GM10248 (cell line): Measurements from ENCODE around the gene WNT11.

ENCODE experiments used
- CTCF ChIA-PET: fragments of 300-600 bp; sonication (Branson Sonifier 250); formaldehyde crosslinking; extraction: SDS; loops from one replicate; lab custom pipeline; 2021; ENCODE audit warnings: antibody characterized with exemption; lab: Yijun Ruan, JAX
- POLR2A ChIA-PET: fragments of 350-650 bp; sonication (Branson Sonifier 250); formaldehyde crosslinking; extraction: SDS; loops from one replicate; lab custom pipeline; 2020; ENCODE audit warnings: antibody characterized with exemption; lab: Yijun Ruan, JAX
- DNase-seq: peaks from one replicate; pipeline ENCODE4 v3.0.0; 2012; ENCODE audit errors: extremely low spot score
- TF ChIP-seq, protein P1 (sequence below): IDR thresholded peaks from 2 replicates; pipeline ENCODE4 v1.5.1; 2012; ENCODE audit warnings: mild to moderate bottlenecking, low read depth; ENCODE audit errors: extremely low read depth, missing control alignments, control extremely low read depth

The WNT11 gene

DNA sequence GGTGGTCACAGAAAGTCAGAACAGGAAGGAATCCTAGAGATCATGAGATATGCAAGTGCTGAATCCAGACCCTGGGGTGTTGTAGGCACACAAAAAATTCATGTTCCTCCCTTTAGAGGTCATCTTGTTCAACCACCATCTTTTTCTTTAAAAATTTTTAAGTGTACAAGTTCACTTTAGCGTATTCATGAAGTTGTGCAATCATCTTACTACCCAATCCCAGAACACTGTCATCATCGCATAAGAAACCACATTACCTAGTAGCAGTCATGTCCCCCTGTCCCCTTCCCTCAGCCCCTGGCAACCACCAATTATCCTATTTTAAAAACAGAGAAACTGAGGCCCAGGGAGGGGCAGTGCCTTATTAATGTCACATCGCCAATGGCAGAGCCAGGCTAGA lies 20.3 kb upstream of the WNT11 start:
- CTCF ChIA-PET: interaction anchor here (3.5 kb wide), 1 partner anchor 18 kb away, joined by 30 read pairs; no protein-coding TSS in a partner anchor
- POLR2A ChIA-PET: no interaction called here
- TF ChIP-seq, protein P1, sequence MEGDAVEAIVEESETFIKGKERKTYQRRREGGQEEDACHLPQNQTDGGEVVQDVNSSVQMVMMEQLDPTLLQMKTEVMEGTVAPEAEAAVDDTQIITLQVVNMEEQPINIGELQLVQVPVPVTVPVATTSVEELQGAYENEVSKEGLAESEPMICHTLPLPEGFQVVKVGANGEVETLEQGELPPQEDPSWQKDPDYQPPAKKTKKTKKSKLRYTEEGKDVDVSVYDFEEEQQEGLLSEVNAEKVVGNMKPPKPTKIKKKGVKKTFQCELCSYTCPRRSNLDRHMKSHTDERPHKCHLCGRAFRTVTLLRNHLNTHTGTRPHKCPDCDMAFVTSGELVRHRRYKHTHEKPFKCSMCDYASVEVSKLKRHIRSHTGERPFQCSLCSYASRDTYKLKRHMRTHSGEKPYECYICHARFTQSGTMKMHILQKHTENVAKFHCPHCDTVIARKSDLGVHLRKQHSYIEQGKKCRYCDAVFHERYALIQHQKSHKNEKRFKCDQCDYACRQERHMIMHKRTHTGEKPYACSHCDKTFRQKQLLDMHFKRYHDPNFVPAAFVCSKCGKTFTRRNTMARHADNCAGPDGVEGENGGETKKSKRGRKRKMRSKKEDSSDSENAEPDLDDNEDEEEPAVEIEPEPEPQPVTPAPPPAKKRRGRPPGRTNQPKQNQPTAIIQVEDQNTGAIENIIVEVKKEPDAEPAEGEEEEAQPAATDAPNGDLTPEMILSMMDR: no peak
- DNase-seq: no peak

DNA sequence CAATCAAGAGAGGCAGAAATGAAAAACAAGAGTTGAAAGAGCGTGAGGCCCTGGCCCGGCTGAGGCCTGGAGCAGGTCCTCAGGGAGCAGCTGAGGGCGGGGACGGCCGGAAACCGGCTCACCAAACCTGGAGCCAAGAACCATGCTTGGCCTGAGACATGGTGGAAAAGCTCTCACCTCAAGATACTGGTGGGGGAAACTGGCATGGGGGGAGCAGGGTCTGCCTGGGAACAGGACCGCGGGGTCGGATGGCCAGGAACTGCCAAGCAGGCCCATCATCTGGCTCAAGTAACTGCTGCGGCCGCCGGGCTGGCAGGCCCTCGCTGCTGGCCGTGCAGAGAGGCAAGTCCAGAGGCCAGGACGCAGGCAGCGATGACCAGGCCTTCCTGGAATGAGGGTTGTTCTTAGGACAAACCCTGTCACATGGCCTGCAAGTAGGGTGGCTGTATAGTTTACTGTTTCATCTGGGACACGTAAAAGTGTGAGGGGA lies 18.9 kb upstream of the WNT11 start:
- TF ChIP-seq, protein P1: no peak
- ChIA-PET CTCF (interaction anchor here (0.7 to 3.5 kb wide), 3 partner anchors 9 to 94 kb away, joined by 3 to 30 read pairs (median 10); no protein-coding TSS in a partner anchor), POLR2A (no interaction called here)
- DNase-seq: no peak

DNA sequence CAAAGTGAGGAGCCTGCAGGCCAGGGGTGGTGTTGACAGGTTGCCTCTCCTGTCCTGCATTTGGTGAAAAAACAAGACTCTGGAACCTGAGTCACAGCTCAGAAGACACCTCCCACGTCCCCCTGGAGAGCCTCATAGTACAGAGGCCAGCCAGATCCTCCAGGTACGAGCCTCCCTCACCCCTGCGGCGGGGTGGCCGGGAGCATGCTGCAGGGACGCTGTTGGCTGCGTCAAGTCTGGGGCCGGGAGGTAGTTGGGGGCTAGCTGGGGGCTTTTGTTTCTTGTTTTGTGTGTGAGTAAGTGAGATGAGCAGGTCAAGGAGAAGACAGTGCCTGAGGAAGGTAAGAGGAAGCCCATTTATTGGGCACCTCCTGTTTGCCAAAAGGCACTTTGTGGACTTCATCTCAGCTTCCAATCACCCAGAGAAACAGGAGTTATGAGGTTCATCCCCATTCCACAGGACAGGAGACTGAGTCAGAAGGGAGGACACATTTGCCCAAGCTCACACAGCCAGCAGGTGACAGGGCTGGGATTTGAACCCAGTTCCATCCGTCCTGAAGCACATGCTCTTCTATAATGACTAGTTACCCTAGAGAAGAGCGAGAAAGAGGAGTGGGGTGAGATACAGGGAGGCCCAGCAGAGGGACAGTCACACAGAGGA lies 18.3 kb upstream of the WNT11 start:
- TF ChIP-seq, protein P1: no peak
- CTCF ChIA-PET: interaction anchor here (0.7 to 3.5 kb wide), 4 partner anchors 10 to 94 kb away, joined by 3 to 30 read pairs (median 7); no protein-coding TSS in a partner anchor
- POLR2A ChIA-PET: no interaction called here
- no peak for DNase-seq

DNA sequence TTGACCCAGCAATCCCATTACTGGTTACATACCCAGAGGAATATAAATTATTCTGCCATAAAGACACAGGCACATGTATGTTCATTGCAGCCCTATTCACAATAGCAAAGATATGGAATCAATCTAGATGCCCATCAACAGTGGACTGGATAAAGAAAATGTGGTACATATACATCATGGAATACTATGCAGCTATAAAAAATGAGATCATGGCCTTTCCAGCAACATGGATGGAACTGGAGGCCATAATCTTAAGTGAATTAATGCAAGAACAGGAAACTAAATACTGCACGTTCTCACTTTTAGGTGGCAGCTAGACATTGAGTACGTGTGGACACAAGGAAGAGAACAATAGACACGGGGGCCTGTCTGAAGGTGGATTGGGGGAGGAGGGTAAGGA lies 15.1 kb upstream of the WNT11 start:
- no peak for DNase-seq
- CTCF ChIA-PET: interaction anchor here (5.8 kb wide), 1 partner anchor 12 kb away, joined by 63 read pairs; no protein-coding TSS in a partner anchor
- POLR2A ChIA-PET: no interaction called here
- TF ChIP-seq, protein P1: no peak

DNA sequence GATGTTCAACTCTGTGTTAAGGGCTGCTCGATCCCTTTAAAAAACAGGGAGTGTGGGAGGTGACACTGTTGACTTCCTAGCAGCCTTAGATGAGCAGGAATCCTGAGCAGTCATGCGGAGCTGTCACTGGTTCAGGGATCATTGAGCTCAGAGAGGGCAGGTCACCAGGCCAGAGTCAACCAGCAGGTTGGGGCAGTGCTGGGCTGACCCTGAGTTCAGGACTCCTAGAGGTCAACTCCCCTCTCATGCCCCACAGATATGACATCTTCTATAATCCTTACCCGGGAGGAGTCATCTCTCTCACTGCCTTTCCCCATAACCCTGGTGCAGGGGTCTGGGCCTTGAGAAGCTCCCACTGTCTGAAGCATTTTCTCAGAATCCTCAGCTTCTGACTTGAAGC lies 12.9 kb upstream of the WNT11 start:
- TF ChIP-seq, protein P1: no peak
- POLR2A ChIA-PET: no interaction called here

DNA sequence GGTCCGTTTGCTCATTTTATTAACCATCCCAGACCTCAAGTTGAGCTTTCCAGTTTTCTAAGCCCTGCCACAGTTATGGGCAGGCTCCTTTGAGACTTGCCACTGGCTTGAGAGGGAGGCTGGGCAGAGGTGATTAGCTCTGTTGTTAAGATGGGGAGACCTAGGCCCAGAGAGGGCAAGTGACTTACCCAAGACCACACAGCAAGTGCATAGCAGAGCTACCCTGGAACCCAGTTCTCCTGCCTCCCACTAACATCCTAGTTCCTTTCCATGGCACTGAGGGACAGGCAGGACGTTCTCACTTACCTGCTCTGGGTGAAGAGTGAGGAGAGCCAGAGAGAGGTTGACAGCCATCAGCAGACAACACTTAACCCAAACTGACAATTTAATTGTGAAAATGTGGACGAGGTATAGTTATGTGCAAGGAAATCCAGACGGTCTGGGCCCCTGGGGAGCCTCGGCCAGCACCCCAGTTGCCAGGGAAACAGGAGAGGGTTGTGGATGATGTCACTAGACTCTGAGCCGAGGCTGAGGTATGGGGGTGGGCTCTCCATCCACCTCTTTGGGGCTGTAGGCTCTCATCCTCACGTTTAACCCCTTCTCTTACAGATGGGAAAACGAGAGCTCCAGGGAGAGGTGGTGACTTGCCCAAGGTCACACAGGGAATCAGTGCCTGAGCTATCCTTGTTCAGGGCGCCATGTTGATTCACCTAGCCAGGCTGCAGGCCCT lies 12.3 kb upstream of the WNT11 start:
- DNase-seq: no peak
- TF ChIP-seq, protein P1: no peak
- ChIA-PET POLR2A (no interaction called here), CTCF (interaction anchor here (1.0 to 5.8 kb wide), 5 partner anchors 10 to 512 kb away, joined by 3 to 63 read pairs (median 3); no protein-coding TSS in a partner anchor)

More for the DNA sequence above, 12.9 kb upstream of the WNT11 start:
- DNase-seq: no peak
- CTCF ChIA-PET: interaction anchor here (1.0 to 5.8 kb wide), 3 partner anchors 10 to 100 kb away, joined by 3 to 63 read pairs (median 5); no protein-coding TSS in a partner anchor
